ENCODE results near the gene FEN1.
A peak's percentile ranks its signal among the peaks of the same experiment; 100 is the strongest.

FEN1 gene

GRCh38 chr11:61832754-61833153 lies 40.0 kb downstream of the FEN1 start:
- Histone ChIP-seq H4K20me1 (ENCODE audit: control insufficient read depth, insufficient read depth, low read depth, low read length) (peaks cover 20% of the 10 kb centered on the region; the same call in 1 of the 2 replicates), H3K79me2 (ENCODE audit: control insufficient read depth, low read length) (peaks cover 98% of the 10 kb centered on the region), H3K27ac (ENCODE audit: low read depth, low read length) (peak overlapping the region; percentile 95), H3K9me2 (replicated peaks; ENCODE audit: control insufficient read depth, low read length) (no peaks in the 10 kb centered on the region), H3K9me3 (ENCODE audit: control insufficient read depth, insufficient read depth, low read length) (no peaks in the 10 kb centered on the region), H3F3A (ENCODE audit: control insufficient read depth, insufficient read depth) (peaks cover 24% of the 10 kb centered on the region), H3K4me3 (ENCODE audit: low read length) (peak overlapping the region; percentile 84), H3K36me3 (ENCODE audit: control insufficient read depth, low read length) (peaks cover 93% of the 10 kb centered on the region), H3K4me1 (ENCODE audit: control insufficient read depth, low read length) (peaks cover 63% of the 10 kb centered on the region), H3K27me3 (ENCODE audit: control insufficient read depth, low read length) (no peaks in the 10 kb centered on the region), H3K4me2 (ENCODE audit: low read length) (peak overlapping the region; percentile 87)
- TF ChIP-seq EZH2phosphoT487 (IDR thresholded peaks at IDR 0.05; ENCODE audit: borderline replicate concordance, low read length) (no peak), CTCF (IDR thresholded peaks at IDR 0.05; ENCODE audit: low read depth, low read length, poor library complexity, severe bottlenecking) (no peak)

DNA sequence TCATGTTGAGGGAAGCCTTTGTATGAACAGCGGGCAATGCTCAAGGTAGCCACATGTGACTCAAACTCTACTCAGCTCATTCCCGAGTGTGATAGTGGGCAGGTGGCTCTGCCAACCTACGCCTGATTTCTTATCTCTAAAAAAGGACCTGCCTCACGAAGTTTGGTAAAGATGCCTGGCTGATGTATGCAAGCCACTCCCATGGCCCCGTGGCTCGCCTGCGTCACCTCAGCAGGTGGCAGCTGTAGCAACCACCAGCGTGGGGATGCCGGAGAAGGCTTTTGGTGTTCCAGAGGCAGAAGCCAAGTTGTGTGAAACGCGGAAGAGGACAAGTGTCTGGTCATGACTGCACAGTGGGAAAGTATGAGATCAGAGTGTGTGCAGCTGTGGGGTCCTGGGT lies 40.8 kb downstream of the FEN1 start:
- H3K4me2 ChIP-seq (ENCODE audit: low read length): peak overlapping the region; percentile 87
- H3K9me2 ChIP-seq (replicated peaks; ENCODE audit: control insufficient read depth, low read length): no peaks in the 10 kb centered on the region
- peaks cover 63% of the 10 kb centered on the region for H3K4me1 ChIP-seq (ENCODE audit: control insufficient read depth, low read length)
- H3K27me3 ChIP-seq (ENCODE audit: control insufficient read depth, low read length): no peaks in the 10 kb centered on the region
- TF ChIP-seq CTCF (IDR thresholded peaks at IDR 0.05; ENCODE audit: low read depth, low read length, poor library complexity, severe bottlenecking): no peak
- peaks cover 95% of the 10 kb centered on the region for H3K36me3 ChIP-seq (ENCODE audit: control insufficient read depth, low read length)
- peaks cover 99% of the 10 kb centered on the region for H3K79me2 ChIP-seq (ENCODE audit: control insufficient read depth, low read length)
- H3F3A ChIP-seq (ENCODE audit: control insufficient read depth, insufficient read depth): peaks cover 24% of the 10 kb centered on the region
- H3K9me3 ChIP-seq (ENCODE audit: control insufficient read depth, insufficient read depth, low read length): no peaks in the 10 kb centered on the region
- H4K20me1 ChIP-seq (ENCODE audit: control insufficient read depth, insufficient read depth, low read depth, low read length): peaks cover 20% of the 10 kb centered on the region; the same call in 1 of the 2 replicates
- H3K4me3 ChIP-seq (ENCODE audit: low read length): peak overlapping the region; percentile 84
- peak overlapping the region; percentile 95 for H3K27ac ChIP-seq (ENCODE audit: low read depth, low read length)

DNA sequence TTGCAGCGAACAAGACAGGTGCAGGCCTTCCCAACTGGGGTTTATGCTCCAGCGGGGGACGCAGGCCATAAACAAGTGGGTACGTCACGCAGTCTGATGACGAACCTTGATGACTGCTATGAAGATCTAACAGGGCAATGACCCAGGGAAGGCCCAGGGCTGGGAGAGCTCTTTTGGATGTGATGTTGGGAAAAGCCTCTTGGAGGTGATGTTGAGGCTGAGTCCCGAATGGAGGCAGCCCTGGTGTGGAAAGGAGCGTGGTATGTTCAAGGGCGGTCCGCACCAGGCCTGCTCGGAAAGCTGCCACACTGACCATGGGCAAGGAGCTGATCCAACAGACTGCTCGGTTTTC lies 41.2 kb downstream of the FEN1 start:
- Histone ChIP-seq H3K4me3 (ENCODE audit: low read length) (peak overlapping the region; percentile 84), H3K36me3 (ENCODE audit: control insufficient read depth, low read length) (peaks cover 95% of the 10 kb centered on the region), H3F3A (ENCODE audit: control insufficient read depth, insufficient read depth) (peaks cover 24% of the 10 kb centered on the region), H3K4me2 (ENCODE audit: low read length) (peak overlapping the region; percentile 87), H3K4me1 (ENCODE audit: control insufficient read depth, low read length) (peaks cover 63% of the 10 kb centered on the region), H3K9me2 (replicated peaks; ENCODE audit: control insufficient read depth, low read length) (no peaks in the 10 kb centered on the region), H3K79me2 (ENCODE audit: control insufficient read depth, low read length) (peaks cover 99% of the 10 kb centered on the region), H4K20me1 (ENCODE audit: control insufficient read depth, insufficient read depth, low read depth, low read length) (peaks cover 20% of the 10 kb centered on the region; the same call in 1 of the 2 replicates), H3K27me3 (ENCODE audit: control insufficient read depth, low read length) (no peaks in the 10 kb centered on the region), H3K27ac (ENCODE audit: low read depth, low read length) (peak overlapping the region; percentile 95), H3K9me3 (ENCODE audit: control insufficient read depth, insufficient read depth, low read length) (no peaks in the 10 kb centered on the region)
- TF ChIP-seq EZH2phosphoT487 (IDR thresholded peaks at IDR 0.05; ENCODE audit: borderline replicate concordance, low read length) (no peak), CTCF (IDR thresholded peaks at IDR 0.05; ENCODE audit: low read depth, low read length, poor library complexity, severe bottlenecking) (peak; percentile 15)
